GM21367 (cell line): ENCODE results near the gene FKBP10.
"Not testable (repeated sequence)": the region's sequence is repeated elsewhere in the genome, so short reads cannot be mapped to it uniquely, and the experiment has no call there.

Source experiments
- ATAC-seq: cut with Tn5 transposase; IDR thresholded peaks from one replicate; pipeline ENCODE4 v1.9.1; 2021; ENCODE audit not compliant: unreplicated experiment

FKBP10 gene, protein sequence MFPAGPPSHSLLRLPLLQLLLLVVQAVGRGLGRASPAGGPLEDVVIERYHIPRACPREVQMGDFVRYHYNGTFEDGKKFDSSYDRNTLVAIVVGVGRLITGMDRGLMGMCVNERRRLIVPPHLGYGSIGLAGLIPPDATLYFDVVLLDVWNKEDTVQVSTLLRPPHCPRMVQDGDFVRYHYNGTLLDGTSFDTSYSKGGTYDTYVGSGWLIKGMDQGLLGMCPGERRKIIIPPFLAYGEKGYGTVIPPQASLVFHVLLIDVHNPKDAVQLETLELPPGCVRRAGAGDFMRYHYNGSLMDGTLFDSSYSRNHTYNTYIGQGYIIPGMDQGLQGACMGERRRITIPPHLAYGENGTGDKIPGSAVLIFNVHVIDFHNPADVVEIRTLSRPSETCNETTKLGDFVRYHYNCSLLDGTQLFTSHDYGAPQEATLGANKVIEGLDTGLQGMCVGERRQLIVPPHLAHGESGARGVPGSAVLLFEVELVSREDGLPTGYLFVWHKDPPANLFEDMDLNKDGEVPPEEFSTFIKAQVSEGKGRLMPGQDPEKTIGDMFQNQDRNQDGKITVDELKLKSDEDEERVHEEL

DNA sequence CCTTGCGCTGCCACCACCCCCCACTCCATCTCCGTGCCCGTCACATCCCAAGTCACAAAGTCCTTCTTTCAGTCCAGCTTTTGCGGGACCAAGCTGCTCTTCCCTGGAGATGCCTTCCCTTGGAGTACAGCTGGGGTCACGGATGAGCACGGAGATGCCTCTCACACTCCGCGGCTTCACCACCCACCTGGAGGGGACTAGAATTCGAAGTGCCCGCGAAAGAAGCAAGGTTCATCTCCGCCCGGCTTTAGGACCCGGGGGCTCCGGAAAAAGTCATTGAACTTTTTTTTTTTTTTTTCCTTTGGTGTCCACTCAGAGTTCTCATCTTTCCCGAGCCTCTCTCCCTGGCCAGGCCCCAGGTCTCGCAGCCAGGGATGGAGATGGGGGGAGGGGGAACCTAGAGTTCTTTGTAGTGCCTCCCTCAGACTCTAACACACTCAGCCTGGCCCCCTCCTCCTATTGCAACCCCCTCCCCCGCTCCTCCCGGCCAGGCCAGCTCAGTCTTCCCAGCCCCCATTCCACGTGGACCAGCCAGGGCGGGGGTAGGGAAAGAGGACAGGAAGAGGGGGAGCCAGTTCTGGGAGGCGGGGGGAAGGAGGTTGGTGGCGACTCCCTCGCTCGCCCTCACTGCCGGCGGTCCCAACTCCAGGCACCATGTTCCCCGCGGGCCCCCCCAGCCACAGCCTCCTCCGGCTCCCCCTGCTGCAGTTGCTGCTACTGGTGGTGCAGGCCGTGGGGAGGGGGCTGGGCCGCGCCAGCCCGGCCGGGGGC lies at the start of gene FKBP10:
TSS of gene FKBP10 (plus strand) at position 624 of the 771 bp plus-strand sequence. CDS start at position 655, 31 bp downstream.
- ATAC-seq = no peak

GRCh38 chr17:41763327-41763726 lies 49.5 kb upstream of the FKBP10 start:
- no peak for ATAC-seq

DNA sequence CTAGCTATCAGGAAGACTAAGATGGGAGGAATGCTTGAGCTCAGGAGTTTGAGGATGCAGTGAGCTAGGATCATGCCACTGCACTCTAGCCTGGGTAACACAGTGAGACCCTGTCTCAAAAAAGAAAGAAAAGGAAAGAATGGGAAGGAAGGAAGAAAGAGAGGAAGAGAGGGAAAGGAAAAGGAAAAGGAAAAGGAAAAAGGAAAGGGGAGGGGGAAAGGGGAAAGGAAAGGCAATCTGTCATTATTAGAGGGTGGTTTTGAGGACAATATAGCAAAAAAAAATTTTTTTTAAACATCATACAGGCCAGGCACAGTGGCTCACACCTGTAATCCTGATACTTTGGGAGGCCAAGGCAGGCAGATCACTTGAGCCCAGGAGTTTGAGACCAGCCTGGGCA lies 46.7 kb upstream of the FKBP10 start:
- no peak for ATAC-seq

DNA sequence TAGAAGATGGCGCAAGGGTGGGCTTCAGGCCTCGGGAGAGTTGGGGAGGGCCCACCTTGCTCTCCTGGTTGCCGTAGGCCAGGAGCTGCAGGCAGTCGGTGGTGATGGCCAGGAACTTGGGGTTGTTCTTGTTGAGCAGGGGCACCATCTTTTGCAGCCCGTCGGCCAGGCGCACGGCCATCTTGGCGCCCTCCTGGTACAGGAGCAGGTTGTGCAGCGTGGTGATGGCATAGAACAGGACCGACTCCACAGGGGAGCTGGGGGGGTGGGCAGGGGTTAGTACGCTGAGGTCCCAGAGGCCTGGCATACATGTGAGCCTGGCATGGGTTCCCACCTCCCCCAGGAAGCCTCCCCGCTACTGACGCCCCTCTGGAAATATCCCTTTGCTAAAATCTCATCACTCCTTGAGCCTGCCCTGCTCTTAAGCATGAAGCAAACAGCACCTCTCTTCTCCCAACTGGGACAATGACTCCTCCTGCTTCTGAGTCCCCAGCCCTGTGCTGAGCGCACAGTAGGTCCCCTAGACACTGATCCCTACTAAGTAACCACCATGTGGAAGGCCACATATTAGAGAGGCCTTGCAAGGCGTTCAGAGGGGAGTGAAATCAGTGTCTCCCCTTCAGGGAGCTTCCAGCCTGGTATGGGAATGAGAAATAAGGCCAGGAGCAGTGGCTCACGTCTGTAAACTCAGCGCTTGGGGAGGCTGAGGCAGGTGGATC lies 45.3 kb upstream of the FKBP10 start:
- no peak for ATAC-seq

- no peak for ATAC-seq
These were observed 44.0 kb upstream of the FKBP10 start for GRCh38 chr17:41768682-41769288.

DNA sequence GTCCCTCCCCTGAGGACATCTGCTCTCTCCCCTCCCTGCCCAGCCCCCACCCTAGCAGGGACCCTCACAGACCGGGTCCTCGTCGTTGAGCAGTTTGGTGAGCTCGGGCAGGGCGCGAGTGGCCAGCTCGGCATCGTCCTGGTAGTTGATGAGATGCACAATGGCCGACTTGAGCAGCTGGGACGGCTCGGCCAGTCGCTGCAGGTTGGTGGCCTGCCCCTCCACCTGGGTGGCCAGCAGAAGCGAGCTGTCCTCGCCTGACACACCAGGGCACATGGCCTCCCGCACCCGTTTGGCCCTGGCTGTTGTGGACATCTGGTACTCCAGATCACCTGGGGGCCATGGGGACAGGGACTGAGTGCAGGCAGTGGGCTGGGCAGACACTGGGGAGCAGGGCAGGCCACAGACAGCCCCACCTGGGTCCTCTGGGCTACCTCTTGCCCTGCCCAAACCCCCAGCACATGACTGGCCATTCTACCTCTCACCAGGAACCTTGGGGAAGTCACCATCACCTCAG lies 43.4 kb upstream of the FKBP10 start:
- no peak for ATAC-seq

GRCh38 chr17:41769985-41770384 lies 42.8 kb upstream of the FKBP10 start:
- ATAC-seq = no peak

DNA sequence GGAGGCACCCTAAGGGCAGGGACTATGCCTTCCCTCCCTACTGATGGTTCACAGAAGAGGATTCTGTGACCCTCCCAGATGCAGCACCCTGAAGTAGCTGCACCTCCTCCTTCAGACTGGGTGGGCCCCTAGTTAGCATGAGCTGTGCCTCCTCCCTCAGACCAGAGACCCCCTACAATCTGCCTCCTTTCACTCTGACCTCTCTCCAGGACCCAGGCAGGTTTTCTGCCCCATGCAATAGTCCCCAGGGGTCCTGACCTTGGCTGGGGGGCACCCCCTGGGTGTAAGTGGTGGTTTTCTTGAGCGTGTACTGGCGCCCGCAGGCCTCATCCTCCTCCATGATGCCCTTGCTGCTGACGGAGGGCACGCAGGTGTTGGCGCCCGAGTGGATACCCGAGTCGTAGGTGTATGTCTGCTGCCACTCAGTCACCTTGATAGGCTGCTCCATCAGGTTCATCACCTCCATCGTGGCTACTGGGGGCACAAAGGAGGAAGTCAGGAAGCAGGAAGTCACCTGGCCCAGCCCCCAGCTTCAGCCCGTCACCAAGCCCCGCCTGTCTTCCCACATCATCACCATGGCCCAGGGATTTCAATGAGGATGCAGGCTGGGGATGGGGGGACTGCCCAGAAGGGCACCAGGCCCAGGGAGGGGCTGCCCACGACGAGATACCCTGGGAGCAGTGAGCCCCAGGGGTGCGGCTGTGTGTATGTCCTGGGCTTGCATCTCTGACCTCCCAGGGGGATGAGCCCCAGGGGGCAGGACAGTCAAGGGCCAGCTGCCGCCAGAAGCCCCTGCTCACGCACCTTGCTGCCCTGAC lies 41.2 kb upstream of the FKBP10 start:
- ATAC-seq = no peak

GRCh38 chr17:41772218-41772585 lies 40.6 kb upstream of the FKBP10 start:
- no peak for ATAC-seq

- no peak for ATAC-seq
These were observed 40.1 kb upstream of the FKBP10 start for GRCh38 chr17:41772586-41773189.

DNA sequence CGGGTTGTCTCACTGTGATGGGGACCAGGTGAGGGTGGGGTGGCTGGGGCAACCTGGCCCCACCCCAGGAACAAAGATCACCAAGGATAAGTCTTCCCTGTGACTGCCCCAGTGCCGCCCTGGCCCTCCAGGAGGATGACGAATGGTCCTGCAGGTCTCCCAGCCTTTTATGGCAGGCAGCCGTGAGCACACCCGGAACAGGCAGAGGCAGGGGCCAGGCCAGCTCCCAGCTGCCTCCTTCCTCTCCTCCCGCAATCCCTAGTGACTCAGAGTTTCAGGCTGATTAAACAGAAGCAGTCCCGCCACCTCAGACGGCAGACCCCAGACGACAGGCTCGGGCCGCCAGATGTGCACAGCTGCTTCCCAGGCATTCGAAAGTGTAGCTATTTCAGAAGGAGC lies 39.6 kb upstream of the FKBP10 start:
- ATAC-seq = no peak

GRCh38 chr17:41773731-41774193 lies 39.0 kb upstream of the FKBP10 start:
- ATAC-seq = no peak

DNA sequence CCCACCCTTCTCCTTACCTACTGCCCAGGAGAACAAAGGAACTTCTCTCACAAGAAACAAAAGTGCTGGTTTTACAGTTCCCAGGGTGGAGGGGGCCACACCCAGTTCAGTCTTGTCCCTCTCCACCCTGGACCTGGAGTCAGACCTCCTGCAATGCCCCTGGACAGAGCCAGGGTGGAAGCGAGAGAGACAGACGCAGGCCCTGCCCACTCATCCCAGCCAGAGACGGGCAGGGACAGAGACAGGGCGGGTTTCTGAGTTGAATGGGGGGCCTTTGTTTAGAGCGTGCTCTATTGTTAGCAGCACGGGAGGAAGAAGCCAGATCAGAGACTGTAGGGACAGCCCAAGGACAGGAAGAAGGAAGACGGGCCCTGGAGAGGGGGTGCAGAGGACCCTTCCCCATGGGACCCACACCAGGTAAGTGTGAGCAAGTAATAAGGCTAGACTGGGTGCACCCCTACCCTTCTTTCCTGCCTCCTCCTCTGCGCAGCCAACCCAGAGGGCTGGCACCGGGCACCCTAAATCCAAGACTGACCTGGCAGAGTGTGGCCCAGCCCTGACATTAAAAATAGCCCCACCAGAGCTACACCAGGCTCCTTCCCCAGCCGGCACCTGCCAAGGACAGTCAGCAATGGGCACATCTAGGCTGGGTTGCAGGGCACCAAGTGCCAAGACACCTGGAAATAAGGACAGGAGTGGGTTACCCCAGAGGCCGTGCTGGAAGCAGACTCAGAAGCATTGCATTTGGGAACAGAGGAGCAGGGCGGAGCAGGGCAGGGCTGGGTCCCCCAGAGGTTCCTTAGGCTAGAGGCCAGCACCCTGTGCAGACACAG lies 37.2 kb upstream of the FKBP10 start:
- no peak for ATAC-seq

DNA sequence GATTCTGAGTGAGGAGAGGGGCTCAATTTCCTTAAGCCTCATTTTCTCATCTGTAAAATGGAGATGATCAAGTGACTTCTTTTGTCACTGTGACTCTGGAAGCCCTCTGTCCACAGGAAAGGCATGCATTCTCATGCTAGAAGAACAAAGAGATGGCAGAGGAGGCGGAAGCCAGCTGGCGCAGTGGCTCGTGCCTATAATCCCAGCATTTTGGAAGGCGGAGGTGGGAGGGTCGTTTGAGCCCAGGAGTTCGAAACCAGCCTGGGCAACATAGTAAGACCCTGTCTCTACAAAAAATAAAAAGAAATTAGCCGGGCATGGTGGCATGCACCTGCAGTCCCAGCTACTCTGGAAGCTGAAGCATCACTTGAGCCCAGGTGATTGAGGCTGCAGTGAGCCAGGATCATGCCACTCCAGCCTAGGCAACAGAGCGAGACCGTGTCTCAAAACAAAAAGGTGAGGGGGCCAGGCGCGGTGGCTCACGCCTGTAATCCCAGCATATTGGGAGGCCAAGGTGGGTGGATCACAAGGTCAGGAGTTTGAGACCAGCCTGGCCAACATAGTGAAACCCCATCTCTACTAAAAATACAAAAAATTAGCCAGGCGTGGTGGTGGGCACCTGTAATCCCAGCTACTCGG lies 36.4 kb upstream of the FKBP10 start:
- ATAC-seq = not testable (repeated sequence)

DNA sequence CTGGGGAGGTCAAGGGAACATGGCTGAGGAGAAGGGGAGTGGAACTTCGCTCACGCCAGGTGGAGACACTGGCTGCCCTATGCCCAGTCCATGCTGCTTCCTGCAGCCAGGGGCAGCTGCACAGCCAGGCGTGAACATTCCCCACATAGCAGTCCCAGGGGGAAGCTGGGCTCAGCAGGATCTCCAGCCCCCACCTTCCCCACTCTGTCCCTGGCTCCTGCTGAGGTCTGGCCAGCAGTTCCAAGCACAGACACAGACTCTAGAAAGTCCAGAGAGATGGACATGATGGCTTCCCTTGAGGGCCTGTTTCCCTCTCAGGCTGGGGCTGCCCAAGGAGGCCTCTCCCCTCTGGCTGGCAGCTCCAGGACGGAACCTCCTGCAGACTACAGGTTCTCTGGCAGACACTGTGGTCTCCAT lies 35.6 kb upstream of the FKBP10 start:
- ATAC-seq = no peak

DNA sequence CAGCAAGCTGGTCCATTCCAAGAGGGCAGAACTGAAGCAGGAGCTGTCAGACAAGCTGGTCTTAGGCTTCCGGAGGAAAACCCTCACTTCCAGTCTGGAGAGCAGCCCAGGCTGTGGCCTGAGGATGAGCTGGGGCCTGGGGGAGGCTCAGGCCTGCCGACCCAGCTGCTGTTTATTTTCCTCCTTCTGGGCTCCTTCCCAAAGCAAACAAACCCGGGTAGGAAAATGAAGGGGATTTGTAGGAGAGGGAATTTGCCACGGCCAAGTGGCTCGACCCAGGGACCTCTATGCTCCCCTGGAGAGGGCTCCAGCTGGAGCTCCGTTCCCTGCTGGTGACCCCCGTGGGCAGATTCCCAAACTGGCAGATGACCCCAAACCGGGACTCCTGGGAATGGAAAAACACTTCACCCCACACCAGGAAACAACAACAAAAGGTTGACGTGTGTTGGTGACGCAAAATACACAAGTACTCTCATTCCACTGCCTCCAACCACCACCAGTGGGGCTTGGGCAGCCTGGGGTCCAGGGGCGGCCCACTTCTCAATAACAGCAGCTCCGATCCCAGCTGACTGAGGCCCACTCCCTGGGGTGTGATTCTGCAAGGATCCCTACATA lies 35.1 kb upstream of the FKBP10 start:
- no peak for ATAC-seq

GRCh38 chr17:41779954-41780353 lies 32.9 kb upstream of the FKBP10 start:
- no peak for ATAC-seq
